Psoas muscle (tissue), 8 donors: ENCODE measurements around the gene ROCK1. TPM values are rescaled to one million over a fixed set of nuclear protein-coding genes. Genes with fewer than 3 reads are reported as not detected.

ENCODE experiments used
- ATAC-seq, 4 donors: fragments of 200-7000 bp; cut with Tn5 transposase; one replicate each; pipeline ENCODE4 v1.9.1; 2020; ENCODE audit warnings: moderate library complexity in 3 of 4, mild to moderate bottlenecking in 2 of 4
- DNase-seq, 2 donors: peaks; one replicate each; pipeline ENCODE4 v3.0.0-alpha.2; 2020
- H3K27ac ChIP-seq: fragments of 200-600 bp; one replicate; pipeline ENCODE4 v1.8.0; 2022
- H3K27me3 ChIP-seq, 3 donors: fragments of 200-600 bp in 1 of 3; one replicate each; pipeline versions ENCODE4 v1.6.1 to v1.8.0; 2013 to 2022; ENCODE audit warnings: low read length in 2 of 3, mild to moderate bottlenecking in 2 of 3, moderate library complexity in 1 of 3; ENCODE audit not compliant: insufficient read depth in 3 of 3
- H3K36me3 ChIP-seq, 2 donors: fragments of 200-600 bp in 1 of 2; one replicate each; pipeline versions ENCODE4 v1.6.1 to v1.8.0; 2013 to 2022; ENCODE audit warnings: low read depth in 1 of 2, mild to moderate bottlenecking in 1 of 2, moderate library complexity in 1 of 2; ENCODE audit not compliant: insufficient read depth in 1 of 2
- H3K4me1 ChIP-seq: fragments of 200-600 bp; one replicate; pipeline ENCODE4 v1.8.0; 2022
- H3K4me3 ChIP-seq: fragments of 200-600 bp; one replicate; pipeline ENCODE4 v1.8.0; 2022; ENCODE audit warnings: mild to moderate bottlenecking
- H3K9me3 ChIP-seq: fragments of 200-600 bp; one replicate; pipeline ENCODE4 v1.8.0; 2022
- CTCF ChIP-seq: fragments of 200-600 bp; IDR thresholded peaks from one replicate; pipeline ENCODE4 v1.8.0; 2022; ENCODE audit warnings: antibody characterized with exemption
- WGBS, 3 donors: extraction: QIAGEN DNeasy Blood & Tissue Kit; methylation state at CpG; one replicate each; pipeline versions ENCODE4 v1.1.6 to v1.1.7; 2013; 5-methylcytosine and 5-hydroxymethylcytosine counted together
- intact Hi-C, 2 donors: fragments of 100-400 bp; cut with DNase I; formaldehyde crosslinking; loops; one replicate each; pipeline versions ENCODE4 v1.11.0 to v1.14.2; 2022
- long read RNA-seq, 2 donors: library from polyadenylated mRNA; unstranded; transcript quantifications; one replicate each; pipeline ENCODE4 v2.0.0, GENCODE V29; 2021
- polyA plus RNA-seq, 3 donors: library from polyadenylated mRNA; stranded (reverse); fragments of 200-250 nt; gene quantifications; one replicate each; pipeline ENCODE4 v1.2.3, GENCODE V29; 2013
- total RNA-seq, 4 donors: library from RNA; stranded (reverse); fragmentation: NEBNext Ultra II Directional in 2 of 4; extraction: Animal tissue kit (Norgen Biotek cat#: 25700) in 2 of 4; gene quantifications; one replicate each; pipeline versions ENCODE4 v1.2.1 to v1.2.4, GENCODE V29; 2021 to 2023
- donor health status: healthy with polysubstance abuse.
- donor health status: DM: no; HTN: no; CAD: no; lungs with moderate emphysema.
- donor health status: Bipolar disorder and iron deficiency.
- donor health status: healthy.
- donor health status: DM: yes; HTN: yes; CAD: no.
- donor health status: DM: no; HTN: no; CAD: no.
- donor health status: DM: no; HTN: no; CAD: no.
- donor health status: DM: yes; HTN: yes; CAD: no.

Gene ROCK1
- 10 to 100 TPM; 10.4 to 14.6 (median 12.3) TPM for total RNA-seq
- polyA plus RNA-seq, result 10 to 100 TPM in 2 of 3 donors, 1 to 10 TPM in 1; 4.9 to 16.0 (median 13.5) TPM
- long read RNA-seq, donor 1, partial matches to known transcripts, result 10 of 14 reads
- long read RNA-seq, donor 1, other reads (novel, unspliced or antisense), result 4 of 14 reads
- long read RNA-seq, donor 2, partial matches to known transcripts, result 32 of 37 reads
- long read RNA-seq, donor 2, other reads (novel, unspliced or antisense), result 5 of 37 reads

DNA sequence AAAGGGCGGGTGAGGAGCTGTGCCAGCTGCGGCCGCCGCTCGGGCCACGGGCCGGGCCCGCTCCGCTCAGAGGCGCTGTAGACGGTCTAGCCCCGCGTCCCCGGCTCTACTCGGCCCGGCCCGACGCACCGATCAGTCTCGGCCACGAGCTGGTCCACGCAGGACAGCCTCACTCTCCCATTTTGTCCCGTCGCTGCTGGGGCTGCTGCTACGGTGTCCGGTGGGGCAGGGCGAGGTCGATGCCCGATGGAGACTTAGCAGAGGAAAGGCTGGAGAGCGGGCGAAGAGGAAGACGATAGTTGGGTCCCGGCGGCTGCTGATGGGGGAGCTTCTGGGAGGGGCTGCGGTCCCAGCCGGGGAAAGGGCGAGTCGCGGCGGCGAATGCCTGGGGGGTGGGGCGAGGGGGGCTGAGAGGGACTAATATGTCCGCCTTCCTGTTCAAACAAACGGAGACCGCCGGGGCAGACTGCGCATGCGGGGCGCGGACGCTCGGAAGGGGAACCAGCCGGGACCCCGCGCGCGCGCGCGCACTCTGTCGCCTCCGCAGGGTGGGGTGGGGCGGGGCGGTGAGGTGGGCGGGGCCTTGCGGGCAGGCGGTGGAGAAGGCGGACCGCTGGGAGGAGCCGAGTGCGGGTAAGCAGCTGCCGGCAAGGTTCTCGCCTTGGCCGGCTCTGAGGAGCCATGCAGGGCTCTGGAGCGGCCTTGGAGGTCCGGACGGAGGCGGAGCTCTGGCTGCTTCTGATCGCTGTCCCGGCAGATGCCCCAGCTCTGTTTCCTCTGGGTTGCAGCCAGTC, at the start of gene ROCK1:
Gene ROCK1 (minus strand): TSS at position 468 of the 794 bp plus-strand sequence. CDS start 903 bp downstream, outside the sequence.
- intact Hi-C loops, result loop anchor here (5.0 to 10.0 kb wide), 5 partner anchors 39 to 137 kb away; no protein-coding TSS in a partner anchor
- H3K4me3 ChIP-seq, result peak within 1 kb of the TSS; percentile 98
- TF ChIP-seq CTCF, result no peak
- no peaks in the 10 kb centered on the region for H3K9me3 ChIP-seq
- no peaks in the 10 kb centered on the region for H3K27me3 ChIP-seq
- H3K27ac ChIP-seq, result peak within 1 kb of the TSS; percentile 94
- ATAC-seq (peak; percentile 92 to 97 (median 94)), DNase-seq (peak; percentile 99 to 100)
- WGBS, 3 donors, result 0 to 1% (median 1%) methylated on average over 37 to 80 of the region's 80 CpGs
- H3K36me3 ChIP-seq, result no peaks in the 10 kb centered on the region
- H3K4me1 ChIP-seq, result peaks cover 40% of the 10 kb centered on the region

DNA sequence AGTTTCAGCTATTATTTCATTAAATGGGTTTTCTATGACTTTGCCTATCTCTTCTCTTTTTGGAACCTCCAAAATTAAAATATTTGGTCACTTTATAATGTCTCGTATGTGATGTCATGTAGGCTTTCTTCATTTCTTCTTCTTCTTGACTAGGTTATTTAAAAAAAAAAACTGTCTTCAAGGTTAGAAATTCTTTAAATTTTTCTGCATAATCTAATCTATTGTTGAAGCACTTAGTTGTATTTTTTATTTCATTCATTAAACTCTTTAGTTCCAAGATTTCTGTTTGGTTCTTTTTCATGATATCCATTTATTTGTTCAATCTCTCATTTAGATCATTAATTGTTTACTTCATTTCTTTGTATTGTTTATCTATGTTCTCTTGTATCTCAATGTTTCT, 43.8 kb upstream of the ROCK1 start:
- intact Hi-C loops, result no loop called here
- H3K27me3 ChIP-seq, result no peaks in the 10 kb centered on the region
- DNase-seq (no peak), ATAC-seq (no peak)
- no peaks in the 10 kb centered on the region for H3K36me3 ChIP-seq
- H3K9me3 ChIP-seq, result peaks cover 17% of the 10 kb centered on the region
- no peaks in the 10 kb centered on the region for H3K4me1 ChIP-seq
- no peak overlapping the region for H3K27ac ChIP-seq
- H3K4me3 ChIP-seq, result no peak overlapping the region
- no peak for TF ChIP-seq CTCF
- WGBS, 3 donors, result 96 to 100% (median 99%) methylated on average over 1 of the region's 1 CpG

DNA sequence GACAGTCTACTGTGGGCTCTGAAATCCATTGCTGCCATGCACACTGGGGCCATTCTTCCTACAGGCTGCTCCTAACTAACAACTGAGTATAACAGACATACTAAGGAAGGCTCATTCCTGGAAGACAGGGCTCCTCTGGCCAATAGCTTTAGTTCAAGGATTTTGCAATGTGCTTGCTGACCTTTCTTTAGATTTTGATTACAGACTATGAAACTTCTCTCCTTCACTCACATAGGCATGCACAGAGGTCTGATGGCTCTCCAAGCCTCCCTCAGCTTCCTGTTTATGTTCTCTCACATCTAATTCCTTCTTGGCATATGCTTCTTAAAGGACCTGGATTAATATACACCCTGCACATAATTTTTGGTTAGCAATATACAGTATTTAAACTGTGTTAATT, 34.4 kb upstream of the ROCK1 start:
- H3K27ac ChIP-seq, result no peak overlapping the region
- no peaks in the 10 kb centered on the region for H3K4me1 ChIP-seq
- H3K9me3 ChIP-seq, result no peaks in the 10 kb centered on the region
- H3K4me3 ChIP-seq, result no peak overlapping the region
- DNase-seq (no peak), ATAC-seq (no peak)
- H3K27me3 ChIP-seq, result no peaks in the 10 kb centered on the region
- intact Hi-C loops, result no loop called here
- no peaks in the 10 kb centered on the region for H3K36me3 ChIP-seq
- TF ChIP-seq CTCF, result no peak

- intact Hi-C loops, result no loop called here
- no peaks in the 10 kb centered on the region for H3K4me1 ChIP-seq
- ATAC-seq (no peak), DNase-seq (no peak)
- no peak for TF ChIP-seq CTCF
- no peaks in the 10 kb centered on the region for H3K27me3 ChIP-seq
- H3K4me3 ChIP-seq, result no peak overlapping the region
- 77 to 81% (median 78%) methylated on average over 1 of the region's 1 CpG for WGBS, 3 donors
- H3K9me3 ChIP-seq, result no peaks in the 10 kb centered on the region
- H3K27ac ChIP-seq, result no peak overlapping the region
- no peaks in the 10 kb centered on the region for H3K36me3 ChIP-seq
Observed at GRCh38 chr18:21145371-21145770, 33.8 kb upstream of the ROCK1 start.
